Bronchial epithelial cell (primary cell): Measurements from ENCODE around the gene CEND1. TPM values are rescaled to one million over a fixed set of nuclear protein-coding genes. Genes with fewer than 3 reads are reported as not detected.

Experiments used
- DNase-seq: peaks from one replicate; pipeline ENCODE4 v3.0.0-alpha.2; 2010; ENCODE audit warnings: low read depth
- FAIRE-seq: peaks from 2 replicates; lab custom pipeline; 2011; peaks lifted over from hg19 to GRCh38; lab: Jason Lieb, UNC
- H3K27me3 ChIP-seq: 2 replicates; pipeline ENCODE4 v1.5.1; 2011; ENCODE audit warnings: low read length; ENCODE audit not compliant: control insufficient read depth, insufficient read depth
- H3K36me3 ChIP-seq: 2 replicates; pipeline ENCODE4 v1.5.1; 2011; ENCODE audit warnings: low read length; ENCODE audit not compliant: control insufficient read depth, insufficient read depth
- H3K4me3 ChIP-seq: 2 replicates; pipeline ENCODE4 v1.5.1; 2011; ENCODE audit warnings: mild to moderate bottlenecking, low read depth, low read length, control low read depth
- total RNA-seq: library from RNA; depleted of rRNA; stranded (reverse); fragments of >200 nt; gene quantifications from 2 replicates; pipeline ENCODE4 v1.2.1, GENCODE V29; 2014
- TF ChIP-seq, protein P1 (sequence below): IDR thresholded peaks from 2 replicates; pipeline ENCODE4 v1.5.1; 2011; ENCODE audit warnings: mild to moderate bottlenecking, moderate library complexity, low read length, control low read depth, inconsistent platforms; ENCODE audit not compliant: insufficient read depth, severe bottlenecking

CEND1 gene
- total RNA-seq, 1 donor from 2014 or later = not detected

DNA sequence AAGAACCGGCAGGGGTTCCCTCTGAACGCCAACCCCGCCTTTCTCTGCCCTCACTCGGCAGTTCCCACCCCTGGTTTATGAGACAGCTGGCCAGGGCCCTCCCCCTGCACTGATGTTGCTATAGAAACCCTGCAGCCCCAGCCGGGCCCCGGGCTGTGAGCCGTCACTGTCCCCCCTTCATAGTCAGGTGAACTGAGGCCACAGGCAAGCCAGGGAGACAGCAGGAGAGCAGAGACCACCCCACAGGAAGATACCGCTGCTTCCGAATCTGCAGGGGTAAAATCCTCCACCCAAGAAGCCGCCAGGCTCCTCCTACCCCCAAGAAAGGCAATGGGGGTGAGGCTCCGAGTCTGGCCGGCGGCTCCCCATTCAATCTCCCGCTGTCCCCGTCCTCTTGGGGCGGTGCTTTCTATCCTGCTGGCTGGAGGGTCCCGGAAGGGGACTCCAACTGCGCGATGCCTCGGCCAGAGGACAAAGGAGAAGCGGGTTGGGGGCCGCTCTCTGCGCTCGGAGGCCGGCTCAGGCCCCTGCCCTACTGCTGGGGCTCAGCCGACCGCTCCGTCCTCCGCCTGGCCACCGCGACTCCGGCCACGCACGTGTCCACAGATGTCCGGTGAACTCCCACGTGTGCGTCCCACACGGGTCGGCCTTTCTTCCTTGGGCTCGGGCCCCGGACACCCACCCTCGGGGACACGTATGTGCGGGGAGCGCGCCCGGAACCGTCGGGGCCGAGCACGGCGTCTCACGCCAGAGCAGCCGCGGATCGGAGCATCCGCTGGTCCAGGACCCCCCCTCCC, 7.6 kb upstream of the CEND1 start:
- TF ChIP-seq, protein P1, sequence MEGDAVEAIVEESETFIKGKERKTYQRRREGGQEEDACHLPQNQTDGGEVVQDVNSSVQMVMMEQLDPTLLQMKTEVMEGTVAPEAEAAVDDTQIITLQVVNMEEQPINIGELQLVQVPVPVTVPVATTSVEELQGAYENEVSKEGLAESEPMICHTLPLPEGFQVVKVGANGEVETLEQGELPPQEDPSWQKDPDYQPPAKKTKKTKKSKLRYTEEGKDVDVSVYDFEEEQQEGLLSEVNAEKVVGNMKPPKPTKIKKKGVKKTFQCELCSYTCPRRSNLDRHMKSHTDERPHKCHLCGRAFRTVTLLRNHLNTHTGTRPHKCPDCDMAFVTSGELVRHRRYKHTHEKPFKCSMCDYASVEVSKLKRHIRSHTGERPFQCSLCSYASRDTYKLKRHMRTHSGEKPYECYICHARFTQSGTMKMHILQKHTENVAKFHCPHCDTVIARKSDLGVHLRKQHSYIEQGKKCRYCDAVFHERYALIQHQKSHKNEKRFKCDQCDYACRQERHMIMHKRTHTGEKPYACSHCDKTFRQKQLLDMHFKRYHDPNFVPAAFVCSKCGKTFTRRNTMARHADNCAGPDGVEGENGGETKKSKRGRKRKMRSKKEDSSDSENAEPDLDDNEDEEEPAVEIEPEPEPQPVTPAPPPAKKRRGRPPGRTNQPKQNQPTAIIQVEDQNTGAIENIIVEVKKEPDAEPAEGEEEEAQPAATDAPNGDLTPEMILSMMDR = no peak
- H3K4me3 ChIP-seq = peak overlapping the region; percentile 97
- peaks cover 23% of the 10 kb centered on the region for H3K36me3 ChIP-seq
- DNase-seq (peak; percentile 68), FAIRE-seq (no peak)
- H3K27me3 ChIP-seq = no peaks in the 10 kb centered on the region

DNA sequence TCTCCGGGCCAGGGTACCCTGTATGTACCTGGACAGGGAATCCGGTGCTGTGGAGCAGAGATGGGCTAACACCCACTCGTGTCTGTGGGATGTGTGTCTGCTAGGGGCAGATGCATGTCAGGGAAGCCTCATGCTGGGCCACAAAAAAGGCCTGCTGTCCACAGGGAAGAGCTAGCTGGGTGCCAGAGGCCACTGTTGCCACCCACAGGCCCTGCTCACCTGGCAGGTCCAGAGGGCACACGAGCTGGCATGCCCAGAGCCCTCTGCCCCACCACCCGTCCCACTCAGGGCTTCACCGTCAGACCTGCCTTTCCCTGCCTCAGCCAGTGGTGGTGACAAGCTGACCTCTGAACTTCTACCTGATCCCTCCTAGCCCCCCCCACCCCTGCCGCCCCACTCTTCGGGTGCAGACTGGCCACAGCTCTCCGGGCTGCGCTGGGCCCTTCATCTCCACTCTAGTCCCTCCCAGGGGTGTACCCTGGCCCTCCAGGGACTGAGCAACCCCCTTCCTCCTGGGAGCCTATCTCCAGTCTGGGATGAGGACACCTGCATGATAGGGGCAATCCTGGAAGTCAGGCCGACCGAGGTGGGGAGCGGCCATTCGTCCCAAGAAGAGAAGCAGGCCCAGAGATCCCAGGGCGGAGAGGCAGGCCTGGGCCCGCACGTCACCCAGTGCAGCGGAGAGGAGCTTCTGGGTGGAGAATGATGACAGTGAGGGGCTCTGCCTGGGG, 6.8 kb upstream of the CEND1 start:
- Histone ChIP-seq H3K4me3 (peak overlapping the region; percentile 97), H3K36me3 (peaks cover 18% of the 10 kb centered on the region), H3K27me3 (no peaks in the 10 kb centered on the region)
- FAIRE-seq = no peak
- TF ChIP-seq, protein P1 = no peak
- no peak for DNase-seq

DNA sequence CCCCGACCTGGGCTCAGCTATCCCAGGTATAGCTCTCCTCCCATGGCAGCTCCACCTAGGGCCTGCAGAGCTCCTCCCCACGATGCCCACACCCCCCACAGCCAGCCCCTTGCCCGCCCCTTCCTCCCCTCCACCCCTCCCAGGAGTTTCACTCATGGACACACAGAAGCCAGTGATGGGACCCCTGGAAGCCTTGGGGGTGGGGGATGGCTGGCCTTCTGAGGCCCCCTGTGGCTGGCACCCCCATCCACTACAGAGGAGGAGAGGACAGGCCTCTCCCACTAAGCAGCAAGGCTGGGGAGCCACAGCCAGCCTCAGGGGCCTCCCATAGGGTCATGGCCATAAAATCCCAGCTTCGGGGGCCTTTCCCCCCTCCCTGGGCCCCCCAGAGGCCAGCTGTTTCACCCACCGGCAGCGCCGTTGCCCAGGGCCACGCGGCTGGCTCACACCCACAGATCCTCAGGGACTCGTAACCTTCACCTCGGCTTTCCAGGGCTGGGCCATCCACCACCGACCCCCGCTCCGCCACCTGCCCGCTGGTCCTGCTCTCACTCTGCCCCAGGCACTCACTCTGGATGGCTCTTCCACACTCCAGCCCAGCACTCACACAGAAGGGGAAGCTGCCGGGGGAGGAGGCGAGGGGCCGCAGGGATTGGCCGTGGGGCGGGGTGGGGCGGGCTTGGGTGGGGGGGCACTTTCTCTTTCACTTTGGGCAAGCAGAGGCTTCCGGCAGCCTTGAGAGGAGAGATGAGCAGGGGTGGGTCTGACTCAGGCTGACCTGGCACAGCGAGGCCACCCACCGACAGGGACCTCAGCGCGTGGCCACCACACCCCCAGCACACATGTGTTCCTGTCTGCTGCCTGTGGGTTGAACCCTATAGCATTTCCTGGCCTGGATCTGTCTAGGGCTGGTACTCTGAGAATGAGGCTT, 6.0 kb upstream of the CEND1 start:
- Histone ChIP-seq H3K4me3 (peak overlapping the region; percentile 97), H3K36me3 (peaks cover 13% of the 10 kb centered on the region), H3K27me3 (no peaks in the 10 kb centered on the region)
- TF ChIP-seq, protein P1 = no peak
- DNase-seq (peak; percentile 68), FAIRE-seq (no peak)

DNA sequence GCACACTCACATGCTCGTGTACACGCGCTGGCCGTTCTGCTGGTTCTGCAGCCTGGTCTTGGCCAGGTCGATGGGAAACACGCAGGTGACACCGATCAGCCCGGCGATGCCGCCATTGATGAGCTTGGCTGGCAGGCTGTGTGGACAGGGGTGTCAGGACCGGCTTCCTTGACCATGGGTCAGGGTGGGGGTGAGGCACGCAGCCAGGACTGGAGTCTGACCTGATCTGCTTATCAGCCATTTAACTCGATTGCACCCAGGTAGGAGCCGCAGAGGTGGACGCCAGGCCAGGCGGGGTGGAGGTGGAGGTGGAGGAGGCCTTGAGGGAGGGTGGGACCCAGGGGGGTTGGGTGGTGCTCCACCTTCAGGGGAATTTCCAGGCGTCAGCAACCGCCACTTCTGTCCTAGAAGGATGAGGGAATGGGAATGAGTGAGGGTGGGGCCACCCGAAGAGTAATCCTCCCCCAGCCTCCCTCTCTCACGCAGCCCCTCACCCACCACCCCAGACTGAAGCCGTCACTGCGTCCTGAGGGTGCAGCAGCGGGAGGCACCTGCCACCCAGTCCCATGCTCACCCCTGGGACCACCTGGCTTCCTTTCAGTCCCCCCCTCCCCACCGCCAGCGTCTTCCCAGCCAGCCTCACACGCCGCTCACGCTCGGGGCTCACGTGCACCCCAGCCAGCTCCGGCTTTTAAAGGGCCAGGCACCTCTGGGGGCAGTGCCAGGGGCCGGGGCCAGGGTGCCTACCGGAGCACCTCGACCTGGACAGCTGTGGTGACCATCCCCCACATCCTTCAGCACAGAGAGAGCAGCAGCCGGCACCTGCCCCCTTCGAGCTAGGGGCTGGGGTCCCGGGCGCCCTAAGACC, 5.1 kb upstream of the CEND1 start:
- TF ChIP-seq, protein P1 = no peak
- peaks cover 11% of the 10 kb centered on the region for H3K36me3 ChIP-seq
- H3K27me3 ChIP-seq = no peaks in the 10 kb centered on the region
- H3K4me3 ChIP-seq = peak overlapping the region; percentile 97
- DNase-seq (no peak), FAIRE-seq (no peak)
